DND-41 (cell line): ENCODE results near the gene PYGO2.

ENCODE experiments used
- CTCF ChIP-seq: IDR thresholded peaks from 2 replicates; pipeline ENCODE4 v1.5.1; 2012; ENCODE audit warnings: borderline replicate concordance, low read length, moderate library complexity, mild to moderate bottlenecking; ENCODE audit not compliant: poor library complexity, severe bottlenecking; ENCODE audit errors: extremely low read depth
- EZH2 ChIP-seq: IDR thresholded peaks from 3 replicates; pipeline ENCODE4 v1.6.1; 2012; ENCODE audit warnings: borderline replicate concordance, low read depth, mild to moderate bottlenecking, moderate library complexity, low read length, inconsistent platforms; ENCODE audit not compliant: severe bottlenecking

- TF ChIP-seq EZH2, result no peak
- no peak for TF ChIP-seq CTCF
These were observed 20.1 kb downstream of the PYGO2 start for GRCh38 chr1:154941333-154942013.
